Keratinocyte (primary cell): ENCODE data around the gene ERRFI1. TPM values are rescaled to one million over a fixed set of nuclear protein-coding genes. Genes with fewer than 3 reads are reported as not detected.

Experiments
- DNase-seq: peaks from one replicate; pipeline ENCODE4 v3.0.0-alpha.2; 2011; ENCODE audit warnings: low read depth, missing footprints, low spot score
- FAIRE-seq: peaks from 2 replicates; lab custom pipeline; 2011; peaks lifted over from hg19 to GRCh38; lab: Jason Lieb, UNC
- H2AFZ ChIP-seq: 2 replicates; pipeline ENCODE4 v1.6.0; 2012; ENCODE audit warnings: low read length, control low read depth, inconsistent platforms; ENCODE audit not compliant: control insufficient read depth
- H3K27ac ChIP-seq: 2 replicates; pipeline ENCODE4 v1.5.1; 2011; ENCODE audit warnings: low read length; ENCODE audit not compliant: control insufficient read depth, insufficient read depth
- H3K27me3 ChIP-seq: 3 replicates; pipeline ENCODE4 v1.6.0; 2011; ENCODE audit warnings: low read length; ENCODE audit not compliant: control insufficient read depth, insufficient read depth; ENCODE audit errors: extremely low read depth
- H3K36me3 ChIP-seq, 2 experiments: 2 replicates in 1 of 2; 3 replicates in 1 of 2; pipeline ENCODE4 v1.5.1; 2011; ENCODE audit warnings: low read length in 2 of 2, mild to moderate bottlenecking in 1 of 2; ENCODE audit not compliant: control insufficient read depth in 2 of 2, insufficient read depth in 2 of 2; ENCODE audit errors: extremely low read depth in 1 of 2
- H3K4me1 ChIP-seq: 3 replicates; pipeline ENCODE4 v1.5.1; 2011; ENCODE audit warnings: low read length; ENCODE audit not compliant: control insufficient read depth, insufficient read depth; ENCODE audit errors: extremely low read depth
- H3K4me2 ChIP-seq: 3 replicates; pipeline ENCODE4 v1.6.0; 2011; ENCODE audit warnings: low read depth, low read length; ENCODE audit not compliant: control insufficient read depth, insufficient read depth; ENCODE audit errors: extremely low read depth
- H3K4me3 ChIP-seq, 3 experiments: fragments of 200-600 bp in 1 of 3; sonication (generic) in 1 of 3; 2 replicates in 2 of 3; 3 replicates in 1 of 3; pipeline ENCODE4 v1.5.1; 2011 to 2016; ENCODE audit warnings: low read length in 3 of 3, mild to moderate bottlenecking in 3 of 3, control low read depth in 2 of 3, inconsistent platforms in 1 of 3, low read depth in 1 of 3, mixed read lengths in 1 of 3, mixed run types in 1 of 3, moderate library complexity in 1 of 3; ENCODE audit not compliant: control insufficient read depth in 2 of 3, insufficient read depth in 2 of 3; ENCODE audit errors: extremely low read depth in 1 of 3
- H3K79me2 ChIP-seq: 2 replicates; pipeline ENCODE4 v1.6.0; 2012; ENCODE audit warnings: low read length; ENCODE audit not compliant: control insufficient read depth, insufficient read depth
- H3K9ac ChIP-seq: 3 replicates; pipeline ENCODE4 v1.6.0; 2011; ENCODE audit warnings: low read length; ENCODE audit not compliant: control insufficient read depth, insufficient read depth; ENCODE audit errors: extremely low read depth
- H3K9me1 ChIP-seq: 3 replicates; pipeline ENCODE4 v1.6.0; 2011; ENCODE audit warnings: low read length; ENCODE audit not compliant: control insufficient read depth, insufficient read depth; ENCODE audit errors: extremely low read depth
- H3K9me3 ChIP-seq: 2 replicates; pipeline ENCODE4 v1.5.1; 2012; ENCODE audit warnings: low read depth, low read length; ENCODE audit not compliant: control insufficient read depth
- H4K20me1 ChIP-seq: 3 replicates; pipeline ENCODE4 v1.6.0; 2011; ENCODE audit warnings: low read length; ENCODE audit not compliant: control insufficient read depth, insufficient read depth; ENCODE audit errors: extremely low read depth
- EZH2 ChIP-seq: IDR thresholded peaks from one replicate; pipeline ENCODE4 v1.6.1; 2012; ENCODE audit warnings: inconsistent platforms, mild to moderate bottlenecking, low read length, moderate library complexity
- dilution Hi-C: fragments of 300-500 bp; cut with MboI; formaldehyde crosslinking; loops from one replicate; pipeline ENCODE4 v1.7.0; 2020; ENCODE audit warnings: low sequenced_read_pairs; ENCODE audit not compliant: extremely low pct_ligation_motif_present
- polyA plus RNA-seq, 5 experiments: library from polyadenylated mRNA; depleted of rRNA in 3 of 5; stranded (reverse) in 3 of 5; stranded (forward) in 1 of 5; unstranded in 1 of 5; fragments of >200 nt; gene quantifications; 1 replicate in 1 of 5; 2 replicates in 3 of 5; 3 replicates in 1 of 5; pipeline versions ENCODE4 v1.2.1 to v1.2.3, GENCODE V29; 2011 to 2012; ENCODE audit warnings: missing spikeins in 2 of 5, low read depth in 1 of 5, low replicate concordance in 1 of 5
- TF ChIP-seq, protein P1 (sequence below), 3 experiments: IDR thresholded peaks in 1 of 3; conservative IDR thresholded peaks in 1 of 3; optimal IDR thresholded peaks in 1 of 3; 2 replicates in 2 of 3; 3 replicates in 1 of 3; pipeline versions ENCODE3 to v1.5.1; 2011; ENCODE audit warnings: low read length in 3 of 3, mild to moderate bottlenecking in 3 of 3, moderate library complexity in 2 of 3, control low read depth in 1 of 3, inconsistent platforms in 1 of 3; ENCODE audit not compliant: insufficient read depth in 2 of 3; ENCODE audit errors: extremely low read depth in 1 of 3

ERRFI1 gene
- polyA plus RNA-seq, 1 donor (not counting 4 experiments of a cell fraction or from before 2014, with no cell fraction given), result 130 TPM

DNA sequence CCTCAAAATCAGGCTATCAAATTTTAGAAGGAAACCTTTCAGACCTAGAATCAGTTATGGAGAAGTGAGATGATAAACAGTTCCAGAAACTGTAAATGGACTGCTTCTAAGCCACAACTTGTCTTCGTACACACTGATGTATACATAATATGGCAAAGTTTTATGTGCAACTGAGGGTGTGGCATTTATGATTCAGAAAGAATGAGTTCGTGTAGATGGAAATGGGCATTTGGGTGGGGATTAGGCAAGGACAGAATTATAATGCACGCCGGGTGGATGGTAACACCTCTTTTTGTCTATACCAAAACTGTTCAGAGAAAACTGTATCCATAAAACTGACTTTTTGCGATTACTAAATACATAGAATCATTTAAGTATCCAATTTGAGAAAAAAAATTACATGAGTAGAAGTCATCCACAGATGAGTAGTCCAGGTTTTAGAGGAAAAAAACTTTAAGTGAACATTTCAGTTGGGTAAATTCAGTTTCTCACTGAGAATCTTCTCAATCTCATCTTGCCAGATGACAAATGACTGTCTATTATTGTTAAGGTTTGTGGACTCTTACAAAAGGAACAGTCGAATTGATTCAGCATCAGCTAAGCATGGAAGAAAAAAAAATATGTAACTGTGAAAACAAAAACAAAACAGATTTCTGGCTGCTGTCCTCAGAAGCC, 22.5 kb downstream of the ERRFI1 start:
- peak overlapping the region in 2 of 3 experiments; percentile 40 to 56 for H3K4me3 ChIP-seq
- peak overlapping the region; percentile 37 for H2AFZ ChIP-seq
- FAIRE-seq, result peak; percentile 48
- no peaks in the 10 kb centered on the region for H3K9me3 ChIP-seq
- dilution Hi-C loops, result loop anchor here (25.0 kb wide), 1 partner anchor 309 kb away; the partner anchor contains the start of gene SLC45A1
- H3K9ac ChIP-seq, result peak overlapping the region; percentile 91
- H3K36me3 ChIP-seq, result no peaks in the 10 kb centered on the region
- no peaks in the 10 kb centered on the region for H4K20me1 ChIP-seq
- no peaks in the 10 kb centered on the region for H3K79me2 ChIP-seq
- no peak for DNase-seq
- peak overlapping the region; percentile 100 for H3K27ac ChIP-seq
- no peaks in the 10 kb centered on the region for H3K27me3 ChIP-seq
- H3K9me1 ChIP-seq, result no peaks in the 10 kb centered on the region
- no peak for TF ChIP-seq EZH2
- TF ChIP-seq, protein P1, sequence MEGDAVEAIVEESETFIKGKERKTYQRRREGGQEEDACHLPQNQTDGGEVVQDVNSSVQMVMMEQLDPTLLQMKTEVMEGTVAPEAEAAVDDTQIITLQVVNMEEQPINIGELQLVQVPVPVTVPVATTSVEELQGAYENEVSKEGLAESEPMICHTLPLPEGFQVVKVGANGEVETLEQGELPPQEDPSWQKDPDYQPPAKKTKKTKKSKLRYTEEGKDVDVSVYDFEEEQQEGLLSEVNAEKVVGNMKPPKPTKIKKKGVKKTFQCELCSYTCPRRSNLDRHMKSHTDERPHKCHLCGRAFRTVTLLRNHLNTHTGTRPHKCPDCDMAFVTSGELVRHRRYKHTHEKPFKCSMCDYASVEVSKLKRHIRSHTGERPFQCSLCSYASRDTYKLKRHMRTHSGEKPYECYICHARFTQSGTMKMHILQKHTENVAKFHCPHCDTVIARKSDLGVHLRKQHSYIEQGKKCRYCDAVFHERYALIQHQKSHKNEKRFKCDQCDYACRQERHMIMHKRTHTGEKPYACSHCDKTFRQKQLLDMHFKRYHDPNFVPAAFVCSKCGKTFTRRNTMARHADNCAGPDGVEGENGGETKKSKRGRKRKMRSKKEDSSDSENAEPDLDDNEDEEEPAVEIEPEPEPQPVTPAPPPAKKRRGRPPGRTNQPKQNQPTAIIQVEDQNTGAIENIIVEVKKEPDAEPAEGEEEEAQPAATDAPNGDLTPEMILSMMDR (optimal IDR thresholded peaks at IDR 0.05 in 1 of 3, IDR thresholded peaks at IDR 0.05 in 1 of 3, conservative IDR thresholded peaks at IDR 0.05 in 1 of 3; ENCODE audit: extremely low read depth in 1 of 3, insufficient read depth in 2 of 3, low read length in 3 of 3), result no peak
- H3K4me2 ChIP-seq, result peak overlapping the region; percentile 84
- H3K4me1 ChIP-seq, result peaks cover 43% of the 10 kb centered on the region

DNA sequence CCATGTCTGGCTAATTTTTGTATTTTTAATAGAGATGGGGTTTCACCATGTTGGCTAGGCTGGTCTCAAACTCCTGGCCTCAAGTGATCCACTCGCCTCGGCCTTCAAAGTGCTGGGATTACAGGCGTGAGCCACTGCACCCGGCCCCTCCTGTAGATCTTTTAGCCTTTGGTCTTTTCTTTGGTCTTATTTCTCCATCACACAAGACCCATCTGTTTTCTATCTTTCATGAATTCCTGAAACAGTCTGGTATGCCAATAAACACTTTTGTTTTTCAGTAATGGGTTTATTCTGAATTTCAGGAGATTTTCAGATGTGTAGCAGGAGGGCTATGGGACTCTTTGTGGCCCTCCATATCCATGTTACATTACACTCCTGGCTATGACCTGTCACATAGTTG, 23.2 kb downstream of the ERRFI1 start:
- Histone ChIP-seq H3K79me2 (no peaks in the 10 kb centered on the region), H3K36me3 (no peaks in the 10 kb centered on the region), H3K27ac (peak overlapping the region; percentile 100), H3K4me3 (peak overlapping the region in 2 of 3 experiments; percentile 25 to 33), H3K9me3 (no peaks in the 10 kb centered on the region), H4K20me1 (no peaks in the 10 kb centered on the region), H3K27me3 (no peaks in the 10 kb centered on the region), H2AFZ (peak overlapping the region; percentile 37), H3K9ac (peak overlapping the region; percentile 56), H3K4me2 (peak overlapping the region; percentile 84), H3K4me1 (peaks cover 43% of the 10 kb centered on the region), H3K9me1 (no peaks in the 10 kb centered on the region)
- dilution Hi-C loops, result loop anchor here (25.0 kb wide), 1 partner anchor 309 kb away; the partner anchor contains the start of gene SLC45A1
- FAIRE-seq, result no peak
- TF ChIP-seq EZH2, result no peak
- TF ChIP-seq, protein P1 (optimal IDR thresholded peaks at IDR 0.05 in 1 of 3, IDR thresholded peaks at IDR 0.05 in 1 of 3, conservative IDR thresholded peaks at IDR 0.05 in 1 of 3; ENCODE audit: extremely low read depth in 1 of 3, insufficient read depth in 2 of 3, low read length in 3 of 3), result no peak
- no peak for DNase-seq
